GM19438 (cell line): ENCODE results near the gene HOXA10.

Experiments
- ATAC-seq: cut with Tn5 transposase; IDR thresholded peaks from one replicate; pipeline ENCODE4 v1.9.1; 2021; ENCODE audit warnings: low read depth; ENCODE audit not compliant: unreplicated experiment

The HOXA10 gene

GRCh38 chr7:27191833-27192545, 17.9 kb upstream of the HOXA10 start:
- no peak for ATAC-seq

DNA sequence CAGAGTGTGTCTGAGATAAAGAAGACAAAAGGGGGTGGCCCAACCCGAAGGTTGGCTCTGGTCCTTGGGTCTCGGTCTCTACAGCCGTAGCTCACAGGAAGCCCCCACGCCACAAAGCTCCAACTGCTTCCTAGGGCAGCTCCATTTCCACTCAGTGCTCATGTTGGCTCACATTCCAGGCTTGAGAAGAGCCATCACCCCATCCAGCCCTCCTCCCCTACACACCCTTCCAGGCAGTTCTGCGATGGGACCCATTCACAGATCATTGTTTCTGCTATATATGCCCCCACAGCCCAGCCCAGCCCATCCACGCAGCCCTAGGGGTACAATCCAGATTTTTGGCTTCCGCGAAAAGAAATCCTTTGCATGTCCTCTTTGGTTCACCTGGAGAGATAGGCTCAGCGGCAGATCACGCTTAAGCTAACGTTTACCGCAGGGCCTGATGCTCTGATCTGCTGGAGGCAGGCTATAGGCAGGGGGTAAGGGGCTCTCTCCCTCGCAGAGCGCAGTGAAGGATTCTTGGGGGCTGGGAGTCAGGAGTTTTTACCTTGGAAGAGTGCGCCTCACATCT, 17.1 kb upstream of the HOXA10 start:
- no peak for ATAC-seq

DNA sequence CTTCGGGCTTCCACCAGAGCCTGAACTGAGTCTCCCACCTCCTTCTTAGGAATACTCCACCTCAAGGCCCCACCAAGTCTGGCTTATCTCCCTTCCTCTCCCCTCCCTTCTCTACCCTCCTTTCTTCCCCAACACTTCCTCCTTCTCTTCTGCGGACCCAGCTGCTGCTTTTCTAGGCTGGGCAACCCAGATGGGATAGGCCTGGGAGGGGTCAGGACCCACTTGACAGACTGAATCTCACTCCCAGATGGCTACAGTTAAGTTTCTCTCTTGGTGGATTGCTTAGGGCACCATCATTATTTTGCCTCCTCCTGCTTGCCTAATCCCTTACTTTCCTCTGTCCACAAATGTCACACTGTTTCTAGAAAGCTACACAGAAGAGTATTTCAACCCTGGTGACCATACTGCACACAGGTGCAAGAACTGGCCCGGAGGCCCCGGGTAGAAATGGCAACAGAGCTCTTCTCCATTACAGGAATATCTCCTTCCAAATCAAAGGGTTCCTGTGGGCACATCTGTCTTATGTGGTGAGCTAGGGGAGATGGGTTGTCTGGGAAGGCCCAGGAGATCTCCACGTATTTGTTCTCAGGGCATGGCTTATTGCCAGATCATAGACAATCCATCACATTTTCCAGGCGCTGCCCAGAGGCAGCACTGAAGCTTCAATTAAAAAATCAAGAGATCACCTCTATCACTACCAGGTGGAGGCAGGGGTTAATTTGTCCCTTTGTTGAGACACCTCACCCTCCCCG, 16.1 kb upstream of the HOXA10 start:
- no peak for ATAC-seq

- ATAC-seq: no peak
Measured at GRCh38 chr7:27189295-27189996, 15.3 kb upstream of the HOXA10 start.

GRCh38 chr7:27188386-27189294, 14.5 kb upstream of the HOXA10 start:
- ATAC-seq: no peak

- ATAC-seq: no peak
Measured at GRCh38 chr7:27187475-27188385, 13.6 kb upstream of the HOXA10 start.

DNA sequence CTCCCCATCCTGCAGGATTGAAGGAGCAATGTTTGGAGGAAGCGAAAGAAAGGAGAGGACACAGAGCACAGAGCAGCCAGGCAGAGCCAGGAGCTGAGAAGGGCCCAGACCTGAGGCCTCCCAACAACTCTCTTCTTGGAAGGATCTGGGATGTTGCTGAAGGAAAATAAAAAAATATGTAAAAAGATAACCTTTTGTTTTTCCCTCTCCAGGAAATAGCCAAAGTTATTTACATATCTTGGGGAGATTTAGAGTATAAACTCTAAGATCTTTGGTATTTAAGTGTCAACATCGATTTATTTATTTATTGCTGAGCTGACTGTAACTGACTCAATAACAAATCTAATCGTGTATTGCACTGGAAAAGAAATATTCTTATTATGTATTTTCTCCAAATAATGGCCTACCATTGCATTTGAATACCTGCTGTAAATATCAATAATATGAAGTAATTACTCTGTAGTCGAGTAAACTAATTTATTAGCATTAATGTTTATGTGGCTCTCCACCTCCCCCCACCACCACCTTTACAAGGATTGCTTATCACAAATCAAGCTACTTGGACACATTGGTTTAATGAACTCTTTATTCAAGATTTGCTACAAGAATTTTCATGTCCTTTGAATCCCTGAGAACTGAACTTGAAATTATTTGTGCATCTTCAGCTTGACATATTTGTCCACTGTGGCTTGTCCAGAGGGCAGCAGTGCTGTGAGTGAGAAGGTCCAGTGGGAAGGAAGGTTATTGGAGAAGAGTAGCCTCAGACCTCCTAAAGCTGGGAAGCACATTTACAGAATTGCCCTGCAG, 12.8 kb upstream of the HOXA10 start:
- ATAC-seq: no peak

DNA sequence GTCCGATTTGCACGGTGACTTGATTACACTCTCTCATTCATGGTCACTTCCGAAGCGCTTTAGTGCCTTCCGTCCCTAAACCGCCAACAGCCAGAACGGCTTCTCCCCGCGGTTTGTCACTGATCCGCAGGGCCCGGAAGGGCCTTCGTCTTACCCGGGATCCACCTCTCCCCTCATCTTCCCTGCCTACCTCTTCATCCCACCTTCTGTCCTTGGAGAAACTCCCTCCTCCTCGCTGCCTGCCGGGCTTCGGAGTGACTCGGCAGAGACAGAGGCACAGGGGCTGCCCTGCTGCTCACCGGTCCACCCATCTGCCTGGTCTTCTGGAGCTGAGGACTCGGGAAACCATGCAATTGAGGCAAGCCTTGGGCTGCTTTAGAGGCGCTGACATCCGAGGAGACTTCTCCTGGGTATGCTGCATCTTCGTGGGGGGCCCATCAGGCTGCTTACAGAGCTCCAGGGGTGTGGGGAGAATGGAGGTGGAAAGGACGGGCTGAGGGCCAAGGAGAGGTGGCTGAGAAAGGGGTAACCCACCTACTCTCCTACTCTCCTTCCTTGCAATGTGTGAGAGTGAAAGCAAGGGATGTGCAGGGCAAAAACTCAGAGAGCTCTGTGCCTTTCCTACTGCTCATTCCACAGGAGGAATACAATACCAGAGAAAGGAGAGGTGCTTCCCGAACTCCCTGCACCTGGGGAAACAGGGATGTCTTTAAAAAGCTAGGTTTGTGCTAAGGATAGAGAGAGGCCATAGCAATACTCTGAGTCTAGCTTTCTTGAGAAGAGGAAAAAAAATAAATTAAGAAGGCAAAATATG, 11.9 kb upstream of the HOXA10 start:
- ATAC-seq: no peak

DNA sequence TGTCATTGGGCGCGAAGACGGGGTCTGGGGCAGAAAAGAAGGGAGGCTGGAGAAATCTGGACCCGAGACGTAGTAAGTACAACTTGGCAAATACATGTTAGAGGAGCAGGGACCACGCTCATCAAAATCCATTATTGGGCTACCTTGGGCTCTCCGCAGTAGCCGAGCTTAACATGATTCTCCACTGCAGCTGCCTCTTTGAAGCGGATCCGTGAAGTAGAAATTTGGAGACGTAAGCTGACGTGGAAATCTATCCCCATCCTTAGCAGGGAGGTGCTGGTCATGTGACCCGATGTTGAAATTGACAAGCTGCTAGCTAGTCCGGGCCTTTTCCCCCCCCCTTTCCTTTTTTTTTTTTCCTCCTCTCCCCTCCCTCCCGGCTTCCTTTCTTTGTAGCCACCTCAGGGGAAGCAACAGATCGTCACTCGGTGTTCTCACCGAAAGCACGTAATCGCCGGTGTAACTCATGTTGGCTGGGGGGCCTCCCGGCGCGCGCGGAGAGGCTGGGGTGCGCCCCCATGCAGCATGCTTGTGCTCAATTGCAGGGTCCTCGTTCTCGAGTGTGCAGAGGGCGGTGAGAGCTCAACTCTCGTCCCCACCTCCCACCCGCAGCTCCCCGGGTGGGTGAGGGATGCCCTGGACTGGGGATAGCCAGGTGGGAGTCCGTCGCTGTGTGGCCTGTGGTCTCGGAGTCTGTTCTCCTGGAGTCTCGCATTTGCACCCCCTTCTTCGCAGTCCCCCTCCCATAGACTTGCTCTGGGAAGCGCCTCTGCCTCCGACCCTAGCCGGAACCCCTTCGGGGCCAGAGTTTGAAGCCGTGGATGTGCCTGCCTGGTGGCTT, 11.1 kb upstream of the HOXA10 start, which contains the start of gene HOXA11:
HOXA11 (minus strand) TSS at position 220 of the 841 bp plus-strand sequence; CDS start at position 132, 88 bp downstream.
- no peak for ATAC-seq

GRCh38 chr7:27184337-27185012, 10.4 kb upstream of the HOXA10 start:
- ATAC-seq: no peak

- ATAC-seq: no peak
Measured at GRCh38 chr7:27183682-27184336, 9.7 kb upstream of the HOXA10 start.

DNA sequence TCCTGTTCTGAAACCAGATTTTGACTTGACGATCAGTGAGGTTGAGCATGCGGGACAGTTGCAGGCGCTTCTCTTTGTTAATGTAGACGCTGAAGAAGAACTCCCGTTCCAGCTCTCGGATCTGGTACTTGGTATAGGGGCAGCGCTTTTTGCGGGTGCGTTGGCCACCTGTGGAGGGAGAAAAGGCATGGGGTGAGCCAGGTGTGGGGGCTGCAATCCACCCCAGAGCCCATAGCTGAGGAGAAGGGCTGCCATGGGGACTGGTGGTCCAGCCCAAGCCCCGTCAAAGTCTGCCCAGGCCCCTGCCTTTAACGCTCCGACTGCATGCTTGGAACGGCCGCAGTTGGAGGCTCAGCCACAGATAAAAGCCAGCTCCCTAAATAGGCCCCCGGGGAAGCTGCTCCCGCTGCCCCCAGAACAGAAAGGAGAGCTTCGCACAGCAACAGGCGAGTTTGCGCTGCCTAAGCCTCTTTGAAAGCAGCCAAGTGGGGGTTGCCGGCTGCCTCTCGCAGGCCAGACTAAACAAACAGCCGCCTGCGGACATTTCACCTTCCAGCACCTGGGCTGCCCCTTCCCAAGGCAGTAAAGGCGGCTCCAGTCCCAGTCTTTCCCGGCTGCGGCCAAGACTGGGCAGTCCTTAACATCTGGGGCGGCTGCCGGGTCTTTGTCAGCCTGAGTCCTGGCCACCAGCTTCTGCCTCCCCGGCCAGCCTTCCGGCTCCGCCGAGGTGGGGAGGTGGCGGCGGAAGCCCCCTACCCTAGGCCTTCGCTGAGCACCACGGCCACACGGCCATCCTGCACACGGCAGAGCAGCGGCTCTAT, 9.0 kb upstream of the HOXA10 start:
- no peak for ATAC-seq

DNA sequence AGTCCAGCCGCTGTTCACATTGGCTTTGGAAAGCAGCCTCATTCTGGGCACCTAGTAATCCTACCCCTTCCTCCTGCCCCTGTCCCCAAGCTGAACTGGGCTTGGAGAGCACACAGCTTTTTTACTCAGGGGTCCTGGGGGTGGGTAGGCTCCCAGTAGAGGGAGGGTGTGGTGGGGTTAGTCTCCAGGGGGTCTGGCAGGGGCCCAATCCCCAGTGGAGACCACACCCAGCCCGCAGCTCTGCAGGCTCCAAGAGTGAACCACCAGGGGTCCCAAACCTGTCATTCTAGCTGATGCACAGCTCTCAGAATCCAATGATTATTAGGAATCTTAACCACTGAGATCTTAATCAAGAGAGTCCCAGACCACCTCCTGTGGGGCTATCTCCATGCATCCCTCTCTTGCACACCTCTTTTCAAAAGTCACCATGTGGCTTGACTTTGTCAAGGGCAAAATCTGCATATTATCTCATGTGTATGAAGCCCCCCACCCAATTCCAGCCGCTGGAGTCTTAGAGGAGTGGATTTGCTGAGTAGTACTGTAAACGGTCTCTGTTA, 8.2 kb upstream of the HOXA10 start:
- ATAC-seq: no peak

DNA sequence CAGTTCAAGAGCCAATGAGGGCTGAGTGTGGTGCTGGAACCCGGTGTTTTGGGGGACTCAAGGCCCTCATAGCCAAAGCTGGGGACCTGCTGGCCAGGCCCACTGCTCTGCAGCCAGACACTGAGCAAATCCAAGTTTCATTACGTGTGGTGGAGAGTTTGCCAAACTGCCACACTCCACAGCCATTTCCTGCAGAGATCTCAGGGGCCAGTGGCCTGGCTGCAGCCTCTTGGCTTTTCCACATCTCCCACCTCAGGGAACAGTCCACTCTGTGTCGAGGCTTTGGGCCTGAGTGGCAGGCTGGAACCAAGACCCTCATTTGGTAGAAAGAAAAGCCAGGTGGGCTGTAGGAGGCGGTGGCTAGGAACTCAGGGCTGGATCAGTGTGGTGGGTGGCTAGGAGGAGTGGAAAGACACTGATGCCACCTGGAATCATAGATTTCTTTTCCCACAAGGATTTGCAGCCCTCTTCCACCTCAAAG, 7.7 kb upstream of the HOXA10 start:
- ATAC-seq: no peak
